Lower lobe of right lung (tissue), 2 donors: ENCODE results near the gene MAGI1. TPM values are rescaled to one million over a fixed set of nuclear protein-coding genes. Genes with fewer than 3 reads are reported as not detected.

Experiments used
- ATAC-seq, 2 donors: fragments of 200-7000 bp; cut with Tn5 transposase; one replicate each; pipeline ENCODE4 v1.9.1; 2020 to 2022; ENCODE audit warnings: mild to moderate bottlenecking in 2 of 2, moderate library complexity in 2 of 2
- DNase-seq: peaks from one replicate; pipeline ENCODE4 v3.0.0-alpha.2; 2020
- H3K27ac ChIP-seq: fragments of 200-600 bp; one replicate; pipeline ENCODE4 v1.8.0; 2022
- H3K27me3 ChIP-seq: fragments of 200-600 bp; one replicate; pipeline ENCODE4 v1.8.0; 2022; ENCODE audit warnings: low read depth
- H3K36me3 ChIP-seq: fragments of 200-600 bp; one replicate; pipeline ENCODE4 v1.8.0; 2022; ENCODE audit warnings: mild to moderate bottlenecking
- H3K4me1 ChIP-seq: fragments of 200-600 bp; one replicate; pipeline ENCODE4 v1.8.0; 2022
- H3K4me3 ChIP-seq: fragments of 200-600 bp; one replicate; pipeline ENCODE4 v1.8.0; 2022; ENCODE audit warnings: mild to moderate bottlenecking
- H3K9me3 ChIP-seq: fragments of 200-600 bp; one replicate; pipeline ENCODE4 v1.8.0; 2022
- intact Hi-C: fragments of 100-400 bp; cut with DNase I; formaldehyde crosslinking; loops from one replicate; pipeline ENCODE4 v1.11.0; 2022
- total RNA-seq: library from RNA; stranded (reverse); fragmentation: NEBNext Ultra II Directional; extraction: Animal tissue kit (Norgen Biotek cat#: 25700); gene quantifications from one replicate; pipeline ENCODE4 v1.2.1, GENCODE V29; 2021
- TF ChIP-seq, protein P1 (sequence below): fragments of 200-600 bp; IDR thresholded peaks from one replicate; pipeline ENCODE4 v1.8.0; 2022; ENCODE audit warnings: antibody characterized with exemption, mild to moderate bottlenecking
- donor health status: DM: no; HTN: yes; CAD: no; lungs with severe emphysema.

Gene MAGI1
- total RNA-seq, 1 donor from 2014 or later, result 35.5 TPM

DNA sequence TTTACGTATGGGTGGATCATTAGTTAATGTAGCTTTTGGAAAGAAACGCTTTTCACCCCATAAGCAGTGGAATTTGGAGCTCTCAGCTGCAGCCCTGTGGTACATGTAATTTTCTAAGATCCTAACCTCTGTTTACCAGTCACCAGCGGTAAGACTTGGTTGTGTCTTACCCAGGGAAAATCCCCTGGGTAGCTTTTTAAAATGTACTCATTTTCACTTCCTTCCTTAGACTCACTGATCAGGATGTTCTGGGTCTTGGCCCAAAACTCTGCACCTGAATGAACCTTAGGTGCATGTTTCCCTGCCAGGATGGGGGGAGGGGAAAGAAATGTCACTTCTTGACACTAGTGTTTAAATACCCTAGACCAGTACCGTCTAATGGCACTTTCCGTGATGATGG lies 605.2 kb downstream of the MAGI1 start:
- TF ChIP-seq, protein P1, sequence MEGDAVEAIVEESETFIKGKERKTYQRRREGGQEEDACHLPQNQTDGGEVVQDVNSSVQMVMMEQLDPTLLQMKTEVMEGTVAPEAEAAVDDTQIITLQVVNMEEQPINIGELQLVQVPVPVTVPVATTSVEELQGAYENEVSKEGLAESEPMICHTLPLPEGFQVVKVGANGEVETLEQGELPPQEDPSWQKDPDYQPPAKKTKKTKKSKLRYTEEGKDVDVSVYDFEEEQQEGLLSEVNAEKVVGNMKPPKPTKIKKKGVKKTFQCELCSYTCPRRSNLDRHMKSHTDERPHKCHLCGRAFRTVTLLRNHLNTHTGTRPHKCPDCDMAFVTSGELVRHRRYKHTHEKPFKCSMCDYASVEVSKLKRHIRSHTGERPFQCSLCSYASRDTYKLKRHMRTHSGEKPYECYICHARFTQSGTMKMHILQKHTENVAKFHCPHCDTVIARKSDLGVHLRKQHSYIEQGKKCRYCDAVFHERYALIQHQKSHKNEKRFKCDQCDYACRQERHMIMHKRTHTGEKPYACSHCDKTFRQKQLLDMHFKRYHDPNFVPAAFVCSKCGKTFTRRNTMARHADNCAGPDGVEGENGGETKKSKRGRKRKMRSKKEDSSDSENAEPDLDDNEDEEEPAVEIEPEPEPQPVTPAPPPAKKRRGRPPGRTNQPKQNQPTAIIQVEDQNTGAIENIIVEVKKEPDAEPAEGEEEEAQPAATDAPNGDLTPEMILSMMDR, result no peak
- DNase-seq (no peak), ATAC-seq (no peak)
- intact Hi-C loops, result no loop called here
- peaks cover 30% of the 10 kb centered on the region for H3K36me3 ChIP-seq
- no peaks in the 10 kb centered on the region for H3K27me3 ChIP-seq
- H3K27ac ChIP-seq, result no peak overlapping the region
- no peaks in the 10 kb centered on the region for H3K4me1 ChIP-seq
- H3K9me3 ChIP-seq, result no peaks in the 10 kb centered on the region
- H3K4me3 ChIP-seq, result no peak overlapping the region

DNA sequence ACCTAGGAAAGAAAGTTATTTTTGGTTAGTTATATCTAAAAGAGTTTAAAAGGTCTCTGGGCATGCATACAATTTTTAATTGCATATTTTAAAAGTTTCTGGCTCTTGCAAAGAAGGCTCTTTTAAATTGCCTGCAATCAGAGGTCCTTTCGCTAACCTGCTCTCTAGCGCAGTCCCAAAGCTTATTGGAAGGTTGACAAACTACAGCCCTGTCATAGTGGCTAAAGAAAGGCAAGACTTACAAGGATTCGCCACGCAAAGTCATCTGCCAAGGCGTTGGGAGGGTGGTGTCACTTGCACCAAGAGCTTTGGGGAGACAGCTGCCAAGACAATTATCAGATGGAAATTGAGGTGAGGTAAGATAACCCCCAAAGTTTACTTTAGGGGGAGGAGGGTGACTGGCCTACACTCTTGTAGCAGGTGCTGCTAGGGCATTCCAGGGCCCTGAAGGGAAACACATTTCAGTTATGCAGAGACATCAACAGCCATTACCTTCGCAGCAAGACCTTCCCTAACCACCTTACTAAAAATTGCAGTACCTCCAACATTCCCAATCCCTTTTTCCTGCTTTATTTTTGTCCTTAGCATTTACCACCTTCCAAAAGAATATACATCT lies 606.2 kb downstream of the MAGI1 start:
- peaks cover 30% of the 10 kb centered on the region for H3K36me3 ChIP-seq
- no peaks in the 10 kb centered on the region for H3K9me3 ChIP-seq
- H3K4me3 ChIP-seq, result no peak overlapping the region
- DNase-seq, result no peak
- intact Hi-C loops, result no loop called here
- no peaks in the 10 kb centered on the region for H3K4me1 ChIP-seq
- no peak overlapping the region for H3K27ac ChIP-seq
- TF ChIP-seq, protein P1, result no peak
- no peaks in the 10 kb centered on the region for H3K27me3 ChIP-seq
- no peak for ATAC-seq

DNA sequence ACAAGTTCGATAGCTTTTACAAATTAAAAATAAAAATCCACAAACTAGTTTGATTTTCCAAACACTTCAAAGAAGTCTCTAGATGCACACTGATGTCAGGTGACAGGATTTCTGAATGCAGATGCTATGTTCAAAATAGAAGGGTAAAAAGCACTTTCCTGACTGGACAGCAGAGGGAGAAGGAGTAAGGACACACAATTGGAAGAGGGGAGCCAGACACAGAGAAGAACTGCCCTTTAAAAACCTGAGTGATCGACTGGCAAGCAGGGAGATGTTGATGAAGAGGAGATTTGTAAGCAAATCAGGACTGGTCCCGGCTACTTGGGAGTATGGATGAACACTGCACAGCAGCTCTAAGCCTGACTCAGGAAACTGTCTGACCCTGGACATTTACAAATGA lies 612.8 kb downstream of the MAGI1 start:
- intact Hi-C loops, result no loop called here
- Histone ChIP-seq H3K27me3 (no peaks in the 10 kb centered on the region), H3K36me3 (peaks cover 21% of the 10 kb centered on the region), H3K4me3 (no peak overlapping the region), H3K4me1 (no peaks in the 10 kb centered on the region), H3K9me3 (no peaks in the 10 kb centered on the region), H3K27ac (no peak overlapping the region)
- ATAC-seq (no peak), DNase-seq (no peak)
- TF ChIP-seq, protein P1, result no peak

DNA sequence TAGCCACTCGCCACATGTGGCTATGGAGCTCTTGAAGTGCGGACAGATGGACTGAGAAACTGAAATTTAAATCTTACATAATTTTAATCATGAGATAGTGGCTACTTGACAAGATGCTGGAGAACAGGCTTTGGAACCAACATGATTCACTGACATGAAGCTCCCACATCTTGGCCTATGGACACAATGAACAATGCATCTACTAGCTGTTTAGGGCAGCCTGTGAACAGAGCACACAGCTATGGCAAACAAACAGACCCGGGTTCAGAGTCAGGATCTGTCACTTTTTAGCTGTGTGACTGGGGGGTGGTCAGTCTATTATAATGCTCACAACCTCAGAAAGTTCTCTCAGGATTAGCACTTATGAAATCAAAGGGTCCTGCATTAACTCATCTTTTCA lies 616.6 kb downstream of the MAGI1 start:
- Histone ChIP-seq H3K36me3 (no peaks in the 10 kb centered on the region), H3K9me3 (no peaks in the 10 kb centered on the region), H3K4me1 (no peaks in the 10 kb centered on the region), H3K4me3 (no peak overlapping the region), H3K27me3 (no peaks in the 10 kb centered on the region), H3K27ac (no peak overlapping the region)
- TF ChIP-seq, protein P1, result no peak
- no peak for ATAC-seq
- DNase-seq, result no peak
- intact Hi-C loops, result no loop called here

DNA sequence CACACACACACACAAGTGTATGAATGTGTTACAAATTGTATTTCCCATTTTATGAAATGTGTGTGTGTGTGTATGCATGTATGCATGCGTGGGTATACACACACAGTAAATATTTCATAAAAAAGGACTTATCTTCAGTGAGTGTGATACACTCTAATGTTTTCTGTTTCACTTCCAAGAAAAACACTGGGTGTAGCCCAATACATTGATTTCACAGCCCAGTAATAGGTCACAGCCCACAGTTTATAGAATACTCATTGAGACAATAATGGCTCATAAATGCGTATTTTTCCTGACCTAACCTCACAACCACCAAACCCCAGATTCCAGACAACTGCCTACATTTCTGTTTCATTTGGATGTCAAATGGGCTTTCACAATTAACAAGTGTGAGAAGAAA lies 619.5 kb downstream of the MAGI1 start:
- intact Hi-C loops, result no loop called here
- Histone ChIP-seq H3K4me3 (no peak overlapping the region), H3K27ac (no peak overlapping the region), H3K36me3 (no peaks in the 10 kb centered on the region), H3K9me3 (no peaks in the 10 kb centered on the region), H3K4me1 (no peaks in the 10 kb centered on the region), H3K27me3 (no peaks in the 10 kb centered on the region)
- no peak for DNase-seq
- TF ChIP-seq, protein P1, result no peak
- no peak for ATAC-seq
